BE2C (cell line): ENCODE measurements around the gene FOXN3.

ENCODE experiments used
- DNase-seq: peaks from one replicate; pipeline ENCODE4 v3.0.0-alpha.2; 2020
- H3K27me3 ChIP-seq: fragments of 250-450 bp; sonication (Bioruptor Pico); 2 replicates; pipeline ENCODE4 v1.5.1; 2020; ENCODE audit warnings: mild to moderate bottlenecking
- H3K36me3 ChIP-seq: fragments of 250-450 bp; sonication (Bioruptor Pico); 2 replicates; pipeline ENCODE4 v1.5.1; 2020; ENCODE audit warnings: mild to moderate bottlenecking
- H3K4me1 ChIP-seq: fragments of 250-450 bp; sonication (Bioruptor Pico); 2 replicates; pipeline ENCODE4 v1.5.1; 2020
- H3K4me3 ChIP-seq: 2 replicates; pipeline ENCODE4 v1.5.1; 2011; ENCODE audit warnings: low read depth, low read length
- H3K9me3 ChIP-seq: fragments of 250-450 bp; sonication (Bioruptor Pico); 2 replicates; pipeline ENCODE4 v1.5.1; 2020
- CTCF ChIP-seq: IDR thresholded peaks from 2 replicates; pipeline ENCODE4 v1.5.1; 2012; ENCODE audit warnings: mild to moderate bottlenecking, low read depth, low read length

The FOXN3 gene

GRCh38 chr14:89265234-89265633 lies 151.8 kb downstream of the FOXN3 start:
- Histone ChIP-seq H3K27me3 (no peaks in the 10 kb centered on the region), H3K4me1 (peaks cover 27% of the 10 kb centered on the region), H3K36me3 (no peaks in the 10 kb centered on the region), H3K9me3 (no peaks in the 10 kb centered on the region), H3K4me3 (no peak overlapping the region)
- peak; percentile 60 for DNase-seq
- TF ChIP-seq CTCF, result no peak

GRCh38 chr14:89264196-89264800 lies 152.7 kb downstream of the FOXN3 start:
- Histone ChIP-seq H3K4me1 (peaks cover 27% of the 10 kb centered on the region), H3K9me3 (no peaks in the 10 kb centered on the region), H3K4me3 (no peak overlapping the region), H3K36me3 (no peaks in the 10 kb centered on the region), H3K27me3 (no peaks in the 10 kb centered on the region)
- no peak for DNase-seq
- TF ChIP-seq CTCF, result no peak

- Histone ChIP-seq H3K4me1 (peaks cover 22% of the 10 kb centered on the region), H3K36me3 (no peaks in the 10 kb centered on the region), H3K4me3 (no peak overlapping the region), H3K9me3 (no peaks in the 10 kb centered on the region), H3K27me3 (no peaks in the 10 kb centered on the region)
- no peak for DNase-seq
- no peak for TF ChIP-seq CTCF
Measured at GRCh38 chr14:89262041-89262440, 155.0 kb downstream of the FOXN3 start.

GRCh38 chr14:89260898-89261297 lies 156.1 kb downstream of the FOXN3 start:
- H3K4me3 ChIP-seq, result no peak overlapping the region
- H3K36me3 ChIP-seq, result no peaks in the 10 kb centered on the region
- no peak for TF ChIP-seq CTCF
- peaks cover 21% of the 10 kb centered on the region for H3K4me1 ChIP-seq
- DNase-seq, result no peak
- H3K9me3 ChIP-seq, result no peaks in the 10 kb centered on the region
- no peaks in the 10 kb centered on the region for H3K27me3 ChIP-seq

- Histone ChIP-seq H3K36me3 (no peaks in the 10 kb centered on the region), H3K4me1 (peaks cover 13% of the 10 kb centered on the region), H3K4me3 (no peak overlapping the region), H3K9me3 (no peaks in the 10 kb centered on the region), H3K27me3 (no peaks in the 10 kb centered on the region)
- no peak for TF ChIP-seq CTCF
- DNase-seq, result no peak
Measured at GRCh38 chr14:89259951-89260609, 157.0 kb downstream of the FOXN3 start.

- Histone ChIP-seq H3K4me1 (peaks cover 8% of the 10 kb centered on the region; the same call in 1 of the 2 replicates), H3K27me3 (no peaks in the 10 kb centered on the region), H3K4me3 (no peak overlapping the region), H3K36me3 (no peaks in the 10 kb centered on the region), H3K9me3 (no peaks in the 10 kb centered on the region)
- no peak for TF ChIP-seq CTCF
- no peak for DNase-seq
Measured at GRCh38 chr14:89258728-89259273, 158.2 kb downstream of the FOXN3 start.
